Trophoblast cell (in vitro differentiated cells and primary cell): ENCODE results near the gene GKN2.
A peak's percentile ranks its signal among the peaks of the same experiment; 100 is the strongest.

Experiments used
- DNase-seq, 2 donors: peaks; one replicate each; pipeline ENCODE4 v3.0.0-alpha.2; 2016
- H2AFZ ChIP-seq: 2 replicates; pipeline ENCODE4 v1.6.1; 2013; ENCODE audit warnings: low read length, moderate library complexity, mild to moderate bottlenecking; ENCODE audit not compliant: insufficient read depth, poor library complexity
- H2AK5ac ChIP-seq: 2 replicates; pipeline ENCODE4 v1.6.1; 2013; ENCODE audit warnings: mild to moderate bottlenecking, low read length
- H2BK120ac ChIP-seq: 2 replicates; pipeline ENCODE4 v1.6.1; 2013; ENCODE audit warnings: low read length, mild to moderate bottlenecking, moderate library complexity; ENCODE audit not compliant: insufficient read depth, poor library complexity
- H2BK12ac ChIP-seq: 2 replicates; pipeline ENCODE4 v1.6.1; 2013; ENCODE audit warnings: mild to moderate bottlenecking, low read length, moderate library complexity
- H2BK5ac ChIP-seq: 2 replicates; pipeline ENCODE4 v1.6.1; 2013; ENCODE audit warnings: low read length, low read depth, moderate library complexity, mild to moderate bottlenecking; ENCODE audit not compliant: poor library complexity
- H3K14ac ChIP-seq: 2 replicates; pipeline ENCODE4 v1.6.1; 2013; ENCODE audit warnings: mild to moderate bottlenecking, low read length
- H3K18ac ChIP-seq: 2 replicates; pipeline ENCODE4 v1.6.1; 2013; ENCODE audit warnings: mild to moderate bottlenecking, low read length
- H3K23ac ChIP-seq: 2 replicates; pipeline ENCODE4 v1.6.1; 2013; ENCODE audit warnings: low read length
- H3K27ac ChIP-seq: 2 replicates; pipeline ENCODE4 v1.5.1; 2013; ENCODE audit warnings: low read depth, mild to moderate bottlenecking, inconsistent platforms, low read length, moderate library complexity
- H3K27me3 ChIP-seq: 2 replicates; pipeline ENCODE4 v1.6.1; 2013; ENCODE audit warnings: inconsistent platforms, mild to moderate bottlenecking, low read length, moderate library complexity; ENCODE audit not compliant: insufficient read depth
- H3K36me3 ChIP-seq, 2 experiments: 1 replicate in 1 of 2; 2 replicates in 1 of 2; pipeline ENCODE4 v1.6.1; 2013; ENCODE audit warnings: low read length in 2 of 2, mild to moderate bottlenecking in 2 of 2, moderate library complexity in 1 of 2; ENCODE audit not compliant: insufficient read depth in 2 of 2, control insufficient read depth in 1 of 2
- H3K4ac ChIP-seq: 2 replicates; pipeline ENCODE4 v1.6.1; 2013; ENCODE audit warnings: low read depth, mild to moderate bottlenecking, low read length, moderate library complexity
- H3K4me1 ChIP-seq, 2 experiments: 1 replicate in 1 of 2; 2 replicates in 1 of 2; pipeline ENCODE4 v1.6.1; 2013; ENCODE audit warnings: low read length in 2 of 2, mild to moderate bottlenecking in 2 of 2, moderate library complexity in 1 of 2; ENCODE audit not compliant: insufficient read depth in 2 of 2, control insufficient read depth in 1 of 2
- H3K4me2 ChIP-seq: 2 replicates; pipeline ENCODE4 v1.6.1; 2013; ENCODE audit warnings: inconsistent platforms, mild to moderate bottlenecking, low read length, moderate library complexity
- H3K4me3 ChIP-seq: 2 replicates; pipeline ENCODE4 v1.5.1; 2013; ENCODE audit warnings: mild to moderate bottlenecking, low read depth, low read length, inconsistent platforms
- H3K79me1 ChIP-seq: one replicate; pipeline ENCODE4 v1.6.1; 2013; ENCODE audit warnings: low read length
- H3K79me2 ChIP-seq: 2 replicates; pipeline ENCODE4 v1.6.1; 2013; ENCODE audit warnings: low read length, mild to moderate bottlenecking; ENCODE audit not compliant: control insufficient read depth, insufficient read depth, poor library complexity
- H3K9ac ChIP-seq: 2 replicates; pipeline ENCODE4 v1.6.1; 2013; ENCODE audit warnings: mild to moderate bottlenecking, low read length
- H3K9me3 ChIP-seq: 2 replicates; pipeline ENCODE4 v1.6.1; 2013; ENCODE audit warnings: low read depth, mild to moderate bottlenecking, control low read depth, inconsistent platforms, low read length; ENCODE audit not compliant: insufficient read depth
- H4K12ac ChIP-seq: 2 replicates; pipeline ENCODE4 v1.6.1; 2013; ENCODE audit warnings: low read depth, mild to moderate bottlenecking, low read length, moderate library complexity
- H4K8ac ChIP-seq: 2 replicates; pipeline ENCODE4 v1.6.1; 2013; ENCODE audit warnings: low read depth, mild to moderate bottlenecking, low read length, moderate library complexity
- H4K91ac ChIP-seq: one replicate; pipeline ENCODE4 v1.6.1; 2013; ENCODE audit warnings: low read depth, mild to moderate bottlenecking, low read length, moderate library complexity
- WGBS: extraction: QIAGEN DNeasy Blood & Tissue Kit; methylation state at CpG from one replicate; pipeline ENCODE4 v1.1.7; 2013; ENCODE audit warnings: missing lambda C conversion rate; ENCODE audit not compliant: insufficient read length, insufficient coverage; ENCODE audit errors: extremely low coverage; 5-methylcytosine and 5-hydroxymethylcytosine counted together

The GKN2 gene

GRCh38 chr2:68932402-68932801, 20.3 kb downstream of the GKN2 start:
- Histone ChIP-seq H3K23ac (no peak overlapping the region), H3K4me3 (no peak overlapping the region), H3K79me1 (no peaks in the 10 kb centered on the region), H3K27me3 (no peaks in the 10 kb centered on the region), H3K14ac (no peak overlapping the region), H2AFZ (no peak overlapping the region), H3K9me3 (no peaks in the 10 kb centered on the region), H2BK120ac (no peak overlapping the region), H3K27ac (no peak overlapping the region), H3K36me3 (no peaks in the 10 kb centered on the region), H2BK12ac (no peak overlapping the region), H3K4me1 (peaks cover 0 to 5% of the 10 kb centered on the region in 2 experiments), H3K9ac (no peak overlapping the region), H3K79me2 (no peaks in the 10 kb centered on the region), H3K4me2 (no peak overlapping the region), H2AK5ac (no peak overlapping the region), H3K4ac (no peak overlapping the region), H2BK5ac (no peak overlapping the region), H4K12ac (no peak overlapping the region), H4K91ac (no peak overlapping the region), H4K8ac (no peak overlapping the region), H3K18ac (no peak overlapping the region)
- WGBS = no CpG with 5 or more reads among the region's 4 CpGs
- no peak for DNase-seq

DNA sequence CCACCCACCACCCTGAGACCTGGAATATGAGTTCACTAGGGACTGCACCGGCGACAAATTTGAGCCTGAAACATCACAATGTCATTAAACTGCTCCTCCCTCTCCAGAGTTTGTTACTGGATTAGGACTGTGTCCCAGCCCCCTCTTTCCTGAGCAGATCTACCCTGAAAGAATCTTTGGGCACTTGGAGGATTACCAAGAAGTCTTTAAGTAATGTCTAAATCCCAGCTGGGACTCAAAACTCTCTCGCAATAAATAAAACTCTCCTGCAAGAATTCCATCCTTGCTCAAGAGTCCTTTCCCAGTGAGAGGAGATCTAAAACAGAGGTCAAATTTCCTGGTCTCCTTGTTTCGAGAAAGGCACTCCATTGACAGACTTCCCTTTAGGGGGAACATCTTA, 20.9 kb downstream of the GKN2 start:
- no peak overlapping the region for H2AFZ ChIP-seq
- no peaks in the 10 kb centered on the region for H3K27me3 ChIP-seq
- no peak overlapping the region for H3K4me3 ChIP-seq
- H3K4ac ChIP-seq = no peak overlapping the region
- H3K18ac ChIP-seq = no peak overlapping the region
- H3K4me1 ChIP-seq = peaks cover 2 to 5% of the 10 kb centered on the region in 2 experiments
- H3K27ac ChIP-seq = no peak overlapping the region
- no peak overlapping the region for H2BK12ac ChIP-seq
- H3K36me3 ChIP-seq = no peaks in the 10 kb centered on the region
- H3K23ac ChIP-seq = no peak overlapping the region
- no CpG with 5 or more reads among the region's 4 CpGs for WGBS
- no peak for DNase-seq
- no peaks in the 10 kb centered on the region for H3K79me2 ChIP-seq
- no peak overlapping the region for H2AK5ac ChIP-seq
- H3K4me2 ChIP-seq = no peak overlapping the region
- H4K91ac ChIP-seq = no peak overlapping the region
- no peak overlapping the region for H3K9ac ChIP-seq
- no peak overlapping the region for H2BK5ac ChIP-seq
- H3K79me1 ChIP-seq = no peaks in the 10 kb centered on the region
- H3K14ac ChIP-seq = no peak overlapping the region
- no peaks in the 10 kb centered on the region for H3K9me3 ChIP-seq
- no peak overlapping the region for H4K8ac ChIP-seq
- no peak overlapping the region for H2BK120ac ChIP-seq
- no peak overlapping the region for H4K12ac ChIP-seq

DNA sequence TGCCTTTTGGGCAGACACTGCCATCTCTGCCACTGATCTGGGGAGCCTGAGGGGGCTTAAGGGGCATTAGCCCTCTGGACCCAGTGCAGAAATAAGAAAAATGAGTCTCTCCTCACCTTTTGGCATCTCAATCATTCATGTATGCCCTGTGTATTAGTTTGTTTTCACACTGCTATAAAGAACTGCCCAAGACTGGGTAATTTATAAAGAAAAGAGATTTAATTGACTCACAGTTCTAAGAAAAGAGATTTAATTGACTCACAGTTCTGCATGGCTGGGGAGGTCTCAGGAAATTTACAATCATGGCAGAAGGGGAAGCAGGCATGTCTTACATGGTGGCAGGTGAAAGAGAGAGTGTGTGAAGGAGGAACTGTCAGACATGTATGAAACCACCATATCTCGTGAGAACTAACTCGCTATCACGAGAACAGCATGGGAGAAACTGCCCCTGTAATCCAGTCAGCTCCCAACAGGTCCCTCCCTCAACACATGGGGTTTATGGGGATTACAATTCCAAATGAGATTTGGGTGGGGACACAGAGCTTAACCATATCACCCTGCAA, 21.5 kb downstream of the GKN2 start:
- Histone ChIP-seq H2BK12ac (no peak overlapping the region), H3K9ac (no peak overlapping the region), H2BK120ac (no peak overlapping the region), H2AK5ac (no peak overlapping the region), H3K4me2 (no peak overlapping the region), H2AFZ (no peak overlapping the region), H3K9me3 (no peaks in the 10 kb centered on the region), H3K79me2 (no peaks in the 10 kb centered on the region), H3K4me3 (no peak overlapping the region), H3K27me3 (no peaks in the 10 kb centered on the region), H4K8ac (no peak overlapping the region), H4K12ac (no peak overlapping the region), H4K91ac (no peak overlapping the region), H3K4me1 (peaks cover 4 to 5% of the 10 kb centered on the region in 2 experiments), H3K27ac (no peak overlapping the region), H3K4ac (no peak overlapping the region), H3K18ac (no peak overlapping the region), H3K36me3 (no peaks in the 10 kb centered on the region), H3K79me1 (no peaks in the 10 kb centered on the region), H2BK5ac (no peak overlapping the region), H3K23ac (no peak overlapping the region), H3K14ac (no peak overlapping the region)
- no CpG with 5 or more reads among the region's 3 CpGs for WGBS
- no peak for DNase-seq

DNA sequence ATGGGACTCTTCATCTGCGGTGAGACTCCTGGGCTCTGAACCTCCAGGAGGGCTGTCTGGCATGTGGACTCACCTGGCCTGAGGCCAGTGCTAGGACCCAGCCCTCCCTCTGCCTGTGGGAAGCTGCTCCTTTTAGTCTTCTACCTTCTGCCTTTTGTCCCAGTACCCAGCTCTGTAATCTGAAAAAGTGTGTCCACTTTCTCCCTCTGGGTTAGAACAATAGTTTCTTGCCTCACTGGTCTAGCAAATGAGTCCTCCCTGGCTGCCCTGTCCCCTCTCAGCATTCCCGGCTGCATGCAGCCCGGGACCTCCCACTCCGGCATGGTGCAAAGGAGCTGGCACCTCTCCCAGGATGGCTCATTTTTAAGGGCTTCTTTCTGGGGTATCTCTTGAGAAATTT, 25.9 kb downstream of the GKN2 start:
- Histone ChIP-seq H4K12ac (no peak overlapping the region), H2BK5ac (no peak overlapping the region), H4K91ac (no peak overlapping the region), H3K23ac (no peak overlapping the region), H2BK12ac (no peak overlapping the region), H3K4ac (no peak overlapping the region), H3K79me2 (no peaks in the 10 kb centered on the region), H3K18ac (no peak overlapping the region), H4K8ac (no peak overlapping the region), H3K4me3 (no peak overlapping the region), H3K14ac (no peak overlapping the region), H3K4me2 (no peak overlapping the region), H3K79me1 (no peaks in the 10 kb centered on the region), H3K9ac (no peak overlapping the region), H3K9me3 (no peaks in the 10 kb centered on the region), H2BK120ac (no peak overlapping the region), H3K27me3 (no peaks in the 10 kb centered on the region), H3K36me3 (no peaks in the 10 kb centered on the region), H2AK5ac (no peak overlapping the region), H3K27ac (no peak overlapping the region), H3K4me1 (peaks cover 0 to 4% of the 10 kb centered on the region in 2 experiments), H2AFZ (no peak overlapping the region)
- peak; percentile 4 to 27 for DNase-seq
- no CpG with 5 or more reads among the region's 4 CpGs for WGBS
